ENCODE data around the gene PRL. TPM values are rescaled to one million over a fixed set of nuclear protein-coding genes. Genes with fewer than 3 reads are reported as not detected.

PRL gene
- total and polyA plus RNA-seq, 2 of the 13 experiments (the other 11 are each of a cell fraction or from before 2014, with no cell fraction given): not detected

- no peak for TF ChIP-seq SCMH1 (CRISPR knock-in tag; IDR thresholded peaks at IDR 0.05; ENCODE audit: borderline replicate concordance)
- no peak for TF ChIP-seq MTA1 (CRISPR knock-in tag; IDR thresholded peaks at IDR 0.05; ENCODE audit: borderline replicate concordance)
- no peak for TF ChIP-seq KLF6 (CRISPR knock-in tag; IDR thresholded peaks at IDR 0.05)
- no peak for TF ChIP-seq ZNF724P (CRISPR knock-in tag; IDR thresholded peaks at IDR 0.05; ENCODE audit: borderline replicate concordance)
Observed at GRCh38 chr6:22281341-22282085, 15.3 kb downstream of the PRL start (continued).

- Histone ChIP-seq H2AFZ (ENCODE audit: low read length) (no peak overlapping the region), H3K9me3 (ENCODE audit: low read length) (peaks cover 91% of the 10 kb centered on the region), H3K4me3 (replicated peaks in 1 of 3; ENCODE audit: insufficient read depth in 1 of 3, low read depth in 2 of 3, low read length in 3 of 3) (no peak overlapping the region), H3K36me3 (replicated peaks in 1 of 2; ENCODE audit: control insufficient read depth in 1 of 2, insufficient read depth in 2 of 2, low read length in 2 of 2) (no peaks in the 10 kb centered on the region), H3K27ac (ENCODE audit: extremely low read length, insufficient read depth, low read length) (no peak overlapping the region), H3K27me3 (ENCODE audit: control insufficient read depth in 1 of 2, insufficient read depth in 2 of 2, low read length in 2 of 2) (no peaks in the 10 kb centered on the region), H4K20me1 (ENCODE audit: insufficient read depth, low read length) (no peaks in the 10 kb centered on the region), H3K4me2 (ENCODE audit: low read depth, low read length) (no peak overlapping the region), H3K9ac (ENCODE audit: insufficient read depth, low read depth, low read length) (no peak overlapping the region), H3K4me1 (ENCODE audit: insufficient read depth, low read length) (no peaks in the 10 kb centered on the region), H3K79me2 (ENCODE audit: insufficient read depth, low read length) (no peaks in the 10 kb centered on the region)
- POLR2A ChIA-PET: no interaction called here
- in situ Hi-C loops (cut with HindIII; ENCODE audit: extremely low pct_ligation_motif_present, low pct_unique_long_range_greater_than_20kb) (no loop called here), intact Hi-C loops (cut with micrococcal nuclease; ENCODE audit: unreplicated experiment) (no loop called here)
- CTCF ChIA-PET (ENCODE audit: low intra/inter-chr PET ratio, low total read pairs): no interaction called here
- no peak for FAIRE-seq
- no peak for DNase-seq (ENCODE audit: low spot score)
- 33% methylated on average over 2 of the region's 2 CpGs for WGBS (ENCODE audit: low lambda C conversion rate)
- no TSS peak for BruUV-seq (replicated peaks)
- ATAC-seq: no peak
- no peak for TF ChIP-seq EP300 (IDR thresholded peaks at IDR 0.05; ENCODE audit: low read depth in 2 of 2, low read length in 2 of 2)
- no peak for TF ChIP-seq EP300 (CRISPR knock-in tag; IDR thresholded peaks at IDR 0.05; ENCODE audit: borderline replicate concordance)
- TF ChIP-seq SRSF4 (IDR thresholded peaks at IDR 0.05; ENCODE audit: low read depth, low read length, poor library complexity, severe bottlenecking): no peak
- TF ChIP-seq SNAI1 (CRISPR knock-in tag; IDR thresholded peaks at IDR 0.05; ENCODE audit: borderline replicate concordance): no peak
- TF ChIP-seq ISX (CRISPR knock-in tag; conservative IDR thresholded peaks at IDR 0.05): no peak
- no peak for TF ChIP-seq ZEB1 (IDR thresholded peaks at IDR 0.05; ENCODE audit: insufficient replicate concordance, low read depth)
- TF ChIP-seq IRF2 (CRISPR knock-in tag; IDR thresholded peaks at IDR 0.05): no peak
- no peak for TF ChIP-seq RCOR2 (CRISPR knock-in tag; IDR thresholded peaks at IDR 0.05)
- no peak for TF ChIP-seq ZNF841 (CRISPR knock-in tag; IDR thresholded peaks at IDR 0.05; ENCODE audit: borderline replicate concordance)
- no peak for TF ChIP-seq ZNF34 (CRISPR knock-in tag; IDR thresholded peaks at IDR 0.05; ENCODE audit: borderline replicate concordance)
- TF ChIP-seq ZNF331 (CRISPR knock-in tag; IDR thresholded peaks at IDR 0.05): no peak
- TF ChIP-seq CEBPZ (IDR thresholded peaks at IDR 0.05; ENCODE audit: low read length): no peak
- TF ChIP-seq ZBTB42 (CRISPR knock-in tag; IDR thresholded peaks at IDR 0.05): no peak
- no peak for TF ChIP-seq TEF (CRISPR knock-in tag; IDR thresholded peaks at IDR 0.05)
- TF ChIP-seq BRCA1 (CRISPR knock-in tag; IDR thresholded peaks at IDR 0.05): no peak
- no peak for TF ChIP-seq ATRX (CRISPR knock-in tag; IDR thresholded peaks at IDR 0.05; ENCODE audit: borderline replicate concordance)
- no peak for TF ChIP-seq GZF1 (CRISPR knock-in tag; IDR thresholded peaks at IDR 0.05)
- TF ChIP-seq NPAS2 (CRISPR knock-in tag; IDR thresholded peaks at IDR 0.05; ENCODE audit: borderline replicate concordance): no peak
Observed at GRCh38 chr6:22279427-22279826, 17.4 kb downstream of the PRL start.

All from HepG2 (cell line).